ENCODE measurements around the gene GID4.

Gene GID4

GRCh38 chr17:18056214-18056613 lies 17.0 kb downstream of the GID4 start:
- FAIRE-seq (no peak), DNase-seq (ENCODE audit: insufficient read length) (no peak)
- TF ChIP-seq POLR2AphosphoS5 (IDR thresholded peaks at IDR 0.05; ENCODE audit: low read depth, low read length) (no peak), POLR2A (IDR thresholded peaks at IDR 0.05; ENCODE audit: low read depth, low read length) (no peak), TAF1 (IDR thresholded peaks at IDR 0.05; ENCODE audit: borderline replicate concordance, low read depth, low read length) (no peak)

GRCh38 chr17:18059283-18059682 lies 20.1 kb downstream of the GID4 start:
- DNase-seq (ENCODE audit: insufficient read length) (no peak), FAIRE-seq (no peak)
- no peak for TF ChIP-seq TAF1 (IDR thresholded peaks at IDR 0.05; ENCODE audit: borderline replicate concordance, low read depth, low read length)
- no peak for TF ChIP-seq POLR2AphosphoS5 (IDR thresholded peaks at IDR 0.05; ENCODE audit: low read depth, low read length)
- TF ChIP-seq POLR2A (IDR thresholded peaks at IDR 0.05; ENCODE audit: low read depth, low read length): no peak

GRCh38 chr17:18064053-18064452 lies 24.8 kb downstream of the GID4 start:
- FAIRE-seq: no peak
- no peak for TF ChIP-seq POLR2AphosphoS5 (IDR thresholded peaks at IDR 0.05; ENCODE audit: low read depth, low read length)
- no peak for TF ChIP-seq TAF1 (IDR thresholded peaks at IDR 0.05; ENCODE audit: borderline replicate concordance, low read depth, low read length)
- DNase-seq (ENCODE audit: insufficient read length): no peak

DNA sequence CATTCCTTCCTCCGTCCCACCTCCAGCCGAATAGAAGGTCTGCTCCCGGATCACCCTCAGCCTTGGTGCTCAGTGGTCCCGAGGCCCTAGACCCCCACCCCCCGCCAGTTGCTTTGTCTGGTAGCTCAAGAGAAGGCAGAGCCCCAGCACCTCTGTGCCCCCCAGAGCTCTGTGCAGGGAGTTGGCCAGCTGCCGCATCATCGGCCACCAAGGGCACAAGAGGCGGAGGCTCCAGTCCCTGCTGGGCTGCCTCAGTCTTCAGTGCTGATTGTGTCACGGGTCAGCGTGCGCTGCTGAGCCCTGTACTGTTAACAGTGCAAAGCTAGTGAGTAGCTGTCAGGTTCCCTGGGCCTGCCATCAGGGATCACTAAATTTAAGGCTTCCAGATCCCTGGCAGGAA lies 26.3 kb downstream of the GID4 start:
- TF ChIP-seq POLR2A (IDR thresholded peaks at IDR 0.05; ENCODE audit: low read depth, low read length) (no peak), TAF1 (IDR thresholded peaks at IDR 0.05; ENCODE audit: borderline replicate concordance, low read depth, low read length) (no peak), POLR2AphosphoS5 (IDR thresholded peaks at IDR 0.05; ENCODE audit: low read depth, low read length) (no peak)
- DNase-seq (ENCODE audit: insufficient read length) (no peak), FAIRE-seq (no peak)

DNA sequence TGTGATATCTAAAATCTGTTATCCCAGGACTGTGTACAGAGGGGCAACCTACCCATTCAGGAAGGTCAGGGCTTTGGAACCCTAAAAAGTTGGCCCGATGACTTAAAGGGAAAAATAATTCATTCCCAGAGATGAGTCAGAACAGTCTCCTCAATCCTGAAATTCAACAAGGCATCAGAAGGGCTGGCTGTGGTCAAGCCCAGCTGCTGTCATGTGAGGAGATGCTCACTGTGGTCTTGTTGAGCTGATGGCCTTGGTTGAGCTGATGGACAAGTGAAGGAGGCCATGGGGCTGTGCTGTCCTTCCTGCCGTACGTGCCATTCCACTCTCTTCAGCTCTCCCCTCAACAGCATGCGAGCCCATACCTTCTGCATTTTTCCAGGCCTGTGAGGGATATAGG lies 27.7 kb downstream of the GID4 start:
- no peak for TF ChIP-seq TAF1 (IDR thresholded peaks at IDR 0.05; ENCODE audit: borderline replicate concordance, low read depth, low read length)
- no peak for TF ChIP-seq POLR2A (IDR thresholded peaks at IDR 0.05; ENCODE audit: low read depth, low read length)
- TF ChIP-seq POLR2AphosphoS5 (IDR thresholded peaks at IDR 0.05; ENCODE audit: low read depth, low read length): no peak
- DNase-seq (ENCODE audit: insufficient read length) (no peak), FAIRE-seq (no peak)

DNA sequence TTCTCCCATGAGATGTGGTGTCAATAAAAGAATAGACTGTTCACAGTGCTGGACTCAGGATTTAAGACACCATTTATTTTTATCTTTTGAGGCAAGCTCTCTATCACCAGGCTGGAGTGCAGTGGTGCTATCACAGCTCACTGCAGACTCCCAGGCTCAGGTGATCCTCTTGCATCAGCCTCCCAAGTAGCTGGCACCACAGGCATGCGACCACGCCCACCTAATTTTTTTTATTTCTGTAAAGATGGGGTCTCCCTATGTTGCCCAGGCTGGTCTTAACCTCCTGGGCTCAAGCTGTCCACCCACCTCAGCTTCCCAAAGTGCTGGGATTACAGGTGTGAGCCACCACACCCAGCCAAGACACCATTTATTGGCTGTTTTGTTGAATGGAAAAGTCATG lies 29.9 kb downstream of the GID4 start:
- no peak for FAIRE-seq
- DNase-seq (ENCODE audit: insufficient read length): no peak
- TF ChIP-seq POLR2AphosphoS5 (IDR thresholded peaks at IDR 0.05; ENCODE audit: low read depth, low read length): no peak
- no peak for TF ChIP-seq TAF1 (IDR thresholded peaks at IDR 0.05; ENCODE audit: borderline replicate concordance, low read depth, low read length)
- TF ChIP-seq POLR2A (IDR thresholded peaks at IDR 0.05; ENCODE audit: low read depth, low read length): no peak

- TF ChIP-seq POLR2A (IDR thresholded peaks at IDR 0.05; ENCODE audit: low read depth, low read length) (no peak), POLR2AphosphoS5 (IDR thresholded peaks at IDR 0.05; ENCODE audit: low read depth, low read length) (no peak), TAF1 (IDR thresholded peaks at IDR 0.05; ENCODE audit: borderline replicate concordance, low read depth, low read length) (no peak)
- DNase-seq (ENCODE audit: insufficient read length) (no peak), FAIRE-seq (no peak)
Observed at GRCh38 chr17:18070861-18071340, 31.7 kb downstream of the GID4 start.

- DNase-seq (ENCODE audit: insufficient read length) (no peak), FAIRE-seq (no peak)
- TF ChIP-seq POLR2AphosphoS5 (IDR thresholded peaks at IDR 0.05; ENCODE audit: low read depth, low read length) (no peak), POLR2A (IDR thresholded peaks at IDR 0.05; ENCODE audit: low read depth, low read length) (no peak), TAF1 (IDR thresholded peaks at IDR 0.05; ENCODE audit: borderline replicate concordance, low read depth, low read length) (no peak)
Observed at GRCh38 chr17:18071751-18072150, 32.5 kb downstream of the GID4 start.

GRCh38 chr17:18074566-18075272 lies 35.5 kb downstream of the GID4 start:
- DNase-seq (ENCODE audit: insufficient read length) (no peak), FAIRE-seq (no peak)
- TF ChIP-seq POLR2A (IDR thresholded peaks at IDR 0.05; ENCODE audit: low read depth, low read length): no peak
- TF ChIP-seq POLR2AphosphoS5 (IDR thresholded peaks at IDR 0.05; ENCODE audit: low read depth, low read length): no peak
- TF ChIP-seq TAF1 (IDR thresholded peaks at IDR 0.05; ENCODE audit: borderline replicate concordance, low read depth, low read length): no peak

- no peak for DNase-seq (ENCODE audit: insufficient read length)
- FAIRE-seq: no peak
- no peak for TF ChIP-seq POLR2AphosphoS5 (IDR thresholded peaks at IDR 0.05; ENCODE audit: low read depth, low read length)
- TF ChIP-seq POLR2A (IDR thresholded peaks at IDR 0.05; ENCODE audit: low read depth, low read length): no peak
- no peak for TF ChIP-seq TAF1 (IDR thresholded peaks at IDR 0.05; ENCODE audit: borderline replicate concordance, low read depth, low read length)
Observed at GRCh38 chr17:18076936-18077335, 37.7 kb downstream of the GID4 start.

DNA sequence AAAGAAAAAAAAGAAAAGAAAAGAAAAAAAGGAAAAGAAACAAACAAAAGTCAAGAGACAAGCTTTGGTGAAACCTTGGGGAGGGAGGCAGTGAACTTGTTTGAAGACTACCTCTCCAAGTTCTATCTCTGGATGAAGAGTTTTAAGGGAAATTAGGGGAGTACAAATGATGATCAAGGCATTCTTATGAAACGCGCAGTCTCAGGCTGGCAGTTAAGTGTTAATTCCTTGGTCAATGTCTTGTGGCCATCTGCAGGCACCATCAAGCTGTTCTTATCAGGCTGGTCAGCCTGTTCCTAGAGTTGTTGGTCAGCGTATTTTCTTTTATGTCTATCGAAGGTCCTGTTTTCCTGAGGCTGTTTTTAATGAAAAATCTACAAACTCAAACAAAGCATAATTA lies 40.3 kb downstream of the GID4 start:
- TF ChIP-seq POLR2A (IDR thresholded peaks at IDR 0.05; ENCODE audit: low read depth, low read length): no peak
- FAIRE-seq: no peak
- DNase-seq (ENCODE audit: insufficient read length): no peak

DNA sequence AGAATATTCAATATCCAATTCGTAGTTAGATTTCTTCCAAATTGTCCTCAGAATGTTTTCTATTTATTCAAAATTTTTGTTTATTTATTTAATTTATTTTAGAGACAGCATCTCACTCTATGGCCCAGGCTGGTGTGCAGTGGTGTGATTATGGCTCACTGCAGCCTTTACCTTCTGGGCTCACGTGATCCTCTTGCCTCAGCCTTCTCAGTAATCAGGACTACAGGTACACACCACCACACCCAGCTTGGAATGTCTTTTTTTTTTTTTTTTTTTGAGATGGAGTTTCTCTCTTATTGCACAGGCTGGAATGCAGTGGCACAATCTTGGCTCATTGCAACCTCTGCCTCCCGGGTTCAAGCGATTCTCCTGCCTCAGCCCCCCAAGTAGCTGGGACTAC lies 45.0 kb downstream of the GID4 start:
- DNase-seq (ENCODE audit: insufficient read length) (no peak), FAIRE-seq (no peak)
- no peak for TF ChIP-seq POLR2A (IDR thresholded peaks at IDR 0.05; ENCODE audit: low read depth, low read length)
